AG10803 (cell line): Measurements from ENCODE around the gene EEFSEC.
A peak's percentile ranks its signal among the peaks of the same experiment; 100 is the strongest.

ENCODE experiments used
- DNase-seq: peaks from one replicate; pipeline ENCODE4 v3.0.0; 2010; ENCODE audit warnings: low read depth
- H3K4me3 ChIP-seq: 2 replicates; pipeline ENCODE4 v1.5.1; 2011; ENCODE audit warnings: mild to moderate bottlenecking, low read length, control low read depth
- TF ChIP-seq, protein P1 (sequence below): conservative IDR thresholded peaks from 2 replicates; pipeline ENCODE4 v1.5.1; 2011; ENCODE audit warnings: mild to moderate bottlenecking, low read length, control low read depth, inconsistent platforms

The EEFSEC gene

DNA sequence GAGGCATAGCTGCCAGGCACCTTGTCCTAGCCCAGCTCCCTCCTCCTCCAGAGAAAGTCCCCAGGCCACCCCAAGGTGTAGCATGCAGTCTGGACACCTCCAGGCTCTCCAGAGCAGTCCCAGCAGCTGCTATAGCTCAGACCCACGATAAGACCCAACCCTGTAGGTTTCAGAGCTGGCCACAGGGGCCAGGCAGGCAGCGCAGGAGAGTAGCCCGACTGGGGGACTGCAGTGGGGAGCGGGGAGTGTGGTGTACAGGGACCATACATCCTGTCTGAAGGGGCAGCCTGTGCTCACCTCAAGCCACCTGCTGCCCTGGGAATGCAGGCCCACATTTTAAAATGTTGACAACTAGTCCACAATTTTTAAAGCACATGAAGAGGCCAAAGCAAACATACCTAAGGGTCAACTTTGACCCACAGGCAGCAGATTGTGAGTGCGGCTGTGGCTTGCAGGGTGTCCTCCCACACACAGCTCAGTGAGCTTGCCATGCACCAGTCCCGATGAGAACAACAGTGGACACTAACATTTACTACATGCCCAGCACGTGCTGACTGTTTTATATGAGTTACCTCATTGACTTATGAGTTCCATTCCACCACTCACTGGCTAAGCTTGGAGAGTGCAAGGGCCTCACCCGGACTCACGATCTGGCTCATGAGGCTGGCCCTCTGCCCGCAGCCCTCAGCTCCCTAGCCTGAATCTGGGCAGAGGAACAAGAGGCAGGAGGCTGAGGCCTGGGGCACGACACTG, 232.0 kb downstream of the EEFSEC start:
- H3K4me3 ChIP-seq: no peak overlapping the region

DNA sequence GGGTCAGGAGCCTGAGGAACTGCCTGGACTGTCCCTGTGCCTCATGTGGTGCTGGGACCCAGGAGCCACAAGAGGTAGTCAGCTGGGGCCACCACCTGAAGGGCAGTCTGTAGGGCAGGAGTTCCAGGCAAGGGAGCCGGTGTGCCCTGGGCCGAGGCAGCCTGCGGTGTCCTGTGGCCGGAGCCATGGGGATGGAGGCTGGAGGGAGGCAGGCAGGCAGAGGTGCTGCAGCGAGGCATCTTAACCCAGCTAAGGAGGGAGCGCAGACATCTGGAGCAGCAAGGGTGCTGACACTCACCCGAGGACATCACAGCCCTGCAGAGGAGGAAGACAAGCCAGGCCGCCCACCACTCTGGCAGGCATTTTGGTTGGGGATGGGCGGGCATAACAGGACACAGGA, 235.7 kb downstream of the EEFSEC start:
- TF ChIP-seq, protein P1, sequence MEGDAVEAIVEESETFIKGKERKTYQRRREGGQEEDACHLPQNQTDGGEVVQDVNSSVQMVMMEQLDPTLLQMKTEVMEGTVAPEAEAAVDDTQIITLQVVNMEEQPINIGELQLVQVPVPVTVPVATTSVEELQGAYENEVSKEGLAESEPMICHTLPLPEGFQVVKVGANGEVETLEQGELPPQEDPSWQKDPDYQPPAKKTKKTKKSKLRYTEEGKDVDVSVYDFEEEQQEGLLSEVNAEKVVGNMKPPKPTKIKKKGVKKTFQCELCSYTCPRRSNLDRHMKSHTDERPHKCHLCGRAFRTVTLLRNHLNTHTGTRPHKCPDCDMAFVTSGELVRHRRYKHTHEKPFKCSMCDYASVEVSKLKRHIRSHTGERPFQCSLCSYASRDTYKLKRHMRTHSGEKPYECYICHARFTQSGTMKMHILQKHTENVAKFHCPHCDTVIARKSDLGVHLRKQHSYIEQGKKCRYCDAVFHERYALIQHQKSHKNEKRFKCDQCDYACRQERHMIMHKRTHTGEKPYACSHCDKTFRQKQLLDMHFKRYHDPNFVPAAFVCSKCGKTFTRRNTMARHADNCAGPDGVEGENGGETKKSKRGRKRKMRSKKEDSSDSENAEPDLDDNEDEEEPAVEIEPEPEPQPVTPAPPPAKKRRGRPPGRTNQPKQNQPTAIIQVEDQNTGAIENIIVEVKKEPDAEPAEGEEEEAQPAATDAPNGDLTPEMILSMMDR: no peak
- no peak overlapping the region for H3K4me3 ChIP-seq
- no peak for DNase-seq

More for the DNA sequence above, 232.0 kb downstream of the EEFSEC start:
- TF ChIP-seq, protein P1: no peak
- peak; percentile 79 for DNase-seq

DNA sequence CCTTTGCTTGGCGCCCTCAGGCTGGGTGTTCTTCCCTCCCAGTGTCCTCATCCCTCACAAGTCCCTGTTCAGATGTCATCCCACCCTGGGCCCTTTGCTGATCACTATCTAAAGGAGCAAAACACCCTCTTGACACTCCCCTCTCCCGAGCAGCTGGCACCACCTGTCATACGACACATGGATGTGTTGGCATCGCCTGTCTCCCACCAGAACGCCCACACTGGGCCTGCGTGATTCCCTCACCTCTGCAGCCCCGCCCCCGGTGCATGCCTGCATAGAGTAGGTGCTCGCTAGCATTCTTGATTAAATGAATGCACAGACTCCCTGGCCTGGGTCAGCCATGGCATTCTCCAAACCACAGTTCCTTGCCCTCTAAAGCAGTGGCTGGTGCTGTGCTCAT, 237.6 kb downstream of the EEFSEC start:
- TF ChIP-seq, protein P1: no peak
- DNase-seq: no peak
- H3K4me3 ChIP-seq: no peak overlapping the region

DNA sequence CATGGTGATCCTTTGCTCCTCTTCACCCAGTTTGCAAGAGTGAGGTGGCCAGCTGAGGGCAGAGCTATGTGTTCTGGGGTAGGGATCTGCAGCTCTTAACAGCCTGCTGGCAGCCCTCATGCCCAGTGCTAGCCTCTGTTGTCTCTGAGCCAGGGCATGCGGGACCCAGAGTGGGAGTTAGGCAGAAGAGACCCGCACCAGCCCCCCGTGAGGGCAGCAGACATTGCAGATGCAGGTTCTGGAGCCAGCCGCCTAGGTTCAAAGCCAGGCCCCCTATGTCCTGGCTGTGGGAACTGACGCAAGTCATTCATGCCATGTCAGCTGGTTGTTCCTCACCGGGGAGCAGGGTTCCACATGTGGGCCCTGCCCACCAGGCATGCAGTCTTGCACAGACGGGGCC, 238.7 kb downstream of the EEFSEC start:
- H3K4me3 ChIP-seq: no peak overlapping the region
- TF ChIP-seq, protein P1: no peak
- no peak for DNase-seq

DNA sequence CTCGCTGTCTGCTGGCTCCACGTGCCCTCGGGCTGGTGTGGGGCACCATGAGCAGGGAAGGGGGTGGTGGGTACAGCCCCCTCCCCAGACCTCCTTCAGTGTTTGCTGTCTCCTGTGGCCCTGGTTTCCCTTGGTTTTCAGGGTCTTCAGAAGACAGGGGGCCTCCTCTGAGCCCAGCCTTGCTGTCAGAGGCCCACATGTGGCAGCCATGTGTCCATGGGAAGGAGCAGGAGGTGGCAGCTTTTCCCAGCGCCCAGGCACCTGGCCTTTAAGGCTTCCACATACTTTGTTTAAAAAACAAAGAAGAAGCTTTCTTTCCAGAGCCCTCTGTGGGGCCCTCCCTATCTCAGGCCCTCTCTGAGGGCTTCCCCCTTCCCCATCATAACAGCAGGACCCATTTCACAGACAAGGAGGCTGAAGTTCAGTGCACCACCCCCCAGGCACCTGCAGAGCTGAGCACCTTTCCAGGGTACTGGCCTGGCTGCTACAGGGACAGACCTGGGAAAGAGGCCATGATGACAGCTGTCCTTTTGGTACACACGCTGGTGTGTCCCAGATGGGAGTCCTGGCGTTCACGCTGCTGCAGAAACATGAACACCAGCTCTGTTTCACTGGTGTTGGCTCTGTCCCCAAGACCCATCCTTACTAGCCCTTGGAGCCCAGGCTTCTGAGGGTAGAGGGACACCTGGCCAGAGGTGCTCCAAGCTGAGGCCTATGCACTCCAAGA, 239.7 kb downstream of the EEFSEC start:
- TF ChIP-seq, protein P1: no peak
- no peak for DNase-seq
- H3K4me3 ChIP-seq: no peak overlapping the region

DNA sequence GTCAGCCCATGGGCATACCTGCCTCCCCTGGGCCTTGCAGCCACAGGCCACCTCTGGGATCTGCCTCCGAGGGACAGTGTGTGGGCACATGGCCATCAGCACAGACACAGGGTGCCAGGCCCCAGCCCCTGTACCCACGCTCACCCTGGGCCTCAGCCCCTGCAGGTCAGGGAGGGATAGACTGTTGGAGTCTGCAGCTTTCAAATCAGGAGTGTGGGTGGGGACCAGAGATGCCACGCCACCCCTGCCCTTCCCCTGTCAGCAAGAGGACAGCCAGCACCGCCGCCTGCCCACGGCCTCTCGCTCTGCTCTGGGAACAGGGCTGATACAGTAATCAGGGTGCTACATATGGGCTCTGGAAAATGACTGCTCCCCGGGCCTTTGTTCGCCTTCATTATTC, 240.8 kb downstream of the EEFSEC start:
- TF ChIP-seq, protein P1: no peak
- no peak overlapping the region for H3K4me3 ChIP-seq
- DNase-seq: no peak

DNA sequence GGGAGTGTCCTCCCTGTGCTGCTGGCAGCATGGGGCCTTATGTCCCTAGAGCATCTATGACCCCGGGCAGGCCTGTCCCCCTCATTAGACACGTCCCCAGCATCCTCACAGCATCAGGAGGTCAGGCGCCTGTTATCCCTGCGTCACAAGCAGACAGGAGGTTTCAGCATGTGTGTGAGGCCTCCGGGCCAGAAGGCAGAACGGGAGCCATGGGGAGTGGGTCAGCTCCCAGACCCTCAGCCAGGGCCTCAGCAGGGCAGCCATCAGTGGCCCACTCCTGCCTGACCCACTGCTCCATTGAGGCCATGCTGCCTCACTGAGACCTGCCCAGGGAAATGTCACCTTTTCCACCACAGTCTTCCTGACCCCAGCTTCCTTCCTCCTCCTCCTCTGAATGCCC, 241.8 kb downstream of the EEFSEC start:
- no peak for DNase-seq
- TF ChIP-seq, protein P1: no peak
- H3K4me3 ChIP-seq: no peak overlapping the region
